DOHH2 (cell line): ENCODE results near the gene TRABD2A.

Source experiments
- H3F3A ChIP-seq: fragments of 200-600 bp; sonication (generic), shearing (Covaris generic); 2 replicates; pipeline ENCODE4 v1.6.0; 2016; ENCODE audit warnings: antibody characterized with exemption, mild to moderate bottlenecking; ENCODE audit not compliant: control insufficient read depth, insufficient read depth
- H3K27ac ChIP-seq: fragments of 200-600 bp; sonication (generic); 2 replicates; pipeline ENCODE4 v1.5.1; 2014; ENCODE audit warnings: low read depth, mild to moderate bottlenecking, low read length, moderate library complexity
- H3K27me3 ChIP-seq: fragments of 200-600 bp; sonication (generic); 2 replicates; pipeline ENCODE4 v1.6.1; 2014; ENCODE audit warnings: mild to moderate bottlenecking, low read length, mixed read lengths; ENCODE audit not compliant: control insufficient read depth
- H3K36me3 ChIP-seq: fragments of 200-600 bp; sonication (generic); 2 replicates; pipeline ENCODE4 v1.6.1; 2014; ENCODE audit warnings: mild to moderate bottlenecking, low read length, moderate library complexity, mixed read lengths; ENCODE audit not compliant: control insufficient read depth
- H3K4me1 ChIP-seq: fragments of 200-600 bp; sonication (generic); 2 replicates; pipeline ENCODE4 v1.6.1; 2014; ENCODE audit warnings: mild to moderate bottlenecking, low read length, mixed read lengths; ENCODE audit not compliant: control insufficient read depth
- H3K4me2 ChIP-seq: fragments of 200-600 bp; sonication (generic); 2 replicates; pipeline ENCODE4 v1.6.0; 2014; ENCODE audit warnings: mild to moderate bottlenecking, low read length, moderate library complexity
- H3K4me3 ChIP-seq: fragments of 200-600 bp; sonication (generic); 2 replicates; pipeline ENCODE4 v1.5.1; 2014; ENCODE audit warnings: mild to moderate bottlenecking, low read length, mixed read lengths
- H3K79me2 ChIP-seq: fragments of 200-600 bp; sonication (generic); 2 replicates; pipeline ENCODE4 v1.6.1; 2014; ENCODE audit warnings: mild to moderate bottlenecking, low read length, mixed read lengths; ENCODE audit not compliant: control insufficient read depth
- H3K9me2 ChIP-seq: fragments of 200-600 bp; sonication (generic); replicated peaks from 2 replicates; pipeline ENCODE4 v1.6.1; 2014; ENCODE audit warnings: mild to moderate bottlenecking, low read length, mixed read lengths; ENCODE audit not compliant: control insufficient read depth
- H3K9me3 ChIP-seq: fragments of 200-600 bp; sonication (generic); 2 replicates; pipeline ENCODE4 v1.6.1; 2014; ENCODE audit warnings: antibody characterized with exemption, low read length, mixed read lengths; ENCODE audit not compliant: control insufficient read depth, insufficient read depth
- H4K20me1 ChIP-seq: fragments of 200-600 bp; sonication (generic); 2 replicates; pipeline ENCODE4 v1.6.0; 2014; ENCODE audit warnings: low read depth, mild to moderate bottlenecking, antibody characterized with exemption, low read length, moderate library complexity; ENCODE audit not compliant: control insufficient read depth, insufficient read depth
- CTCF ChIP-seq: fragments of 200-600 bp; sonication (generic); IDR thresholded peaks from one replicate; pipeline ENCODE4 v1.5.1; 2014; ENCODE audit warnings: antibody characterized with exemption, mild to moderate bottlenecking, low read depth, low read length; ENCODE audit not compliant: poor library complexity, severe bottlenecking
- EZH2phosphoT487 ChIP-seq: fragments of 200-600 bp; sonication (generic); IDR thresholded peaks from 2 replicates; pipeline ENCODE4 v1.6.1; 2017; ENCODE audit warnings: borderline replicate concordance, mild to moderate bottlenecking, antibody characterized with exemption, low read length, moderate library complexity, mixed read lengths

The TRABD2A gene

GRCh38 chr2:84902526-84902925 is 21.6 kb upstream of the TRABD2A start:
- no peak for TF ChIP-seq EZH2phosphoT487
- no peak for TF ChIP-seq CTCF
- Histone ChIP-seq H3K27me3 (peaks cover 4% of the 10 kb centered on the region; the same call in 1 of the 2 replicates), H3K4me1 (peaks cover 31% of the 10 kb centered on the region), H4K20me1 (peaks cover 8% of the 10 kb centered on the region; the same call in 1 of the 2 replicates), H3K79me2 (peaks cover 24% of the 10 kb centered on the region), H3F3A (peaks cover 15% of the 10 kb centered on the region), H3K9me3 (no peaks in the 10 kb centered on the region), H3K9me2 (no peaks in the 10 kb centered on the region), H3K4me2 (no peak overlapping the region), H3K27ac (no peak overlapping the region), H3K4me3 (no peak overlapping the region), H3K36me3 (peaks cover 20% of the 10 kb centered on the region)

- TF ChIP-seq EZH2phosphoT487, result no peak
- TF ChIP-seq CTCF, result no peak
- peaks cover 31% of the 10 kb centered on the region for H3K4me1 ChIP-seq
- no peak overlapping the region for H3K4me3 ChIP-seq
- H4K20me1 ChIP-seq, result peaks cover 2% of the 10 kb centered on the region; the same call in 1 of the 2 replicates
- H3F3A ChIP-seq, result peaks cover 8% of the 10 kb centered on the region
- H3K9me3 ChIP-seq, result no peaks in the 10 kb centered on the region
- peaks cover 11% of the 10 kb centered on the region for H3K36me3 ChIP-seq
- no peak overlapping the region for H3K27ac ChIP-seq
- H3K27me3 ChIP-seq, result peaks cover 4% of the 10 kb centered on the region; the same call in 1 of the 2 replicates
- H3K79me2 ChIP-seq, result peaks cover 15% of the 10 kb centered on the region
- H3K9me2 ChIP-seq, result no peaks in the 10 kb centered on the region
- no peak overlapping the region for H3K4me2 ChIP-seq
Observed at GRCh38 chr2:84901593-84902120, 20.8 kb upstream of the TRABD2A start.

GRCh38 chr2:84900971-84901370 is 20.1 kb upstream of the TRABD2A start:
- H3K4me2 ChIP-seq, result no peak overlapping the region
- TF ChIP-seq EZH2phosphoT487 (no peak), CTCF (no peak)
- peaks cover 4% of the 10 kb centered on the region for H3K36me3 ChIP-seq
- H3K27me3 ChIP-seq, result peaks cover 4% of the 10 kb centered on the region; the same call in 1 of the 2 replicates
- no peaks in the 10 kb centered on the region for H3K9me2 ChIP-seq
- peaks cover 10% of the 10 kb centered on the region for H3F3A ChIP-seq
- no peaks in the 10 kb centered on the region for H3K9me3 ChIP-seq
- peaks cover 37% of the 10 kb centered on the region for H3K4me1 ChIP-seq
- peaks cover 8% of the 10 kb centered on the region for H3K79me2 ChIP-seq
- no peak overlapping the region for H3K27ac ChIP-seq
- H4K20me1 ChIP-seq, result no peaks in the 10 kb centered on the region
- H3K4me3 ChIP-seq, result no peak overlapping the region
